GM19099 (cell line): Measurements from ENCODE around the gene KMT2C.

Source experiments
- POLR2A ChIP-seq: IDR thresholded peaks from 3 replicates; pipeline ENCODE4 v1.6.1; 2011; ENCODE audit warnings: low read depth; ENCODE audit not compliant: insufficient read length; ENCODE audit errors: extremely low read depth

Gene KMT2C

GRCh38 chr7:152106990-152107389, 328.8 kb downstream of the KMT2C start:
- TF ChIP-seq POLR2A: no peak

- TF ChIP-seq POLR2A: no peak
Measured at GRCh38 chr7:152105205-152105604, 330.6 kb downstream of the KMT2C start.

- no peak for TF ChIP-seq POLR2A
Measured at GRCh38 chr7:152103691-152104090, 332.1 kb downstream of the KMT2C start.

DNA sequence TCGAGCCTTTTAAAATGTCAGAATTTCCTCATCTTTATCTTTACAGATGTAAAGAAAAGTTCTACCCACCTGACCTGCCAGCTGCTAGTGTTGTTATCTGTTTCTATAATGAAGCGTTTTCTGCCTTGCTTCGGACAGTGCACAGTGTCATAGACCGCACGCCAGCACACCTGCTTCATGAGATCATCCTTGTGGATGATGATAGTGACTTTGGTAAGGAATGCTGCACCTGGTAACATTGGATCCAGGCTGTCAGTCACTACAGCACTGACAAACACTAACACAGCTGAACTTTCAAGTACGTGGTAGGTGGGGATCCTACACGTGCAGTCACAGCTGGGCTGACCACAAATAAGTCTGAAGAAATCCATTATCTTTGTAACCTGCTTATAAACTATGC, 332.7 kb downstream of the KMT2C start:
- TF ChIP-seq POLR2A: no peak

- no peak for TF ChIP-seq POLR2A
Measured at GRCh38 chr7:152097330-152097729, 338.5 kb downstream of the KMT2C start.

GRCh38 chr7:152095771-152096170, 340.0 kb downstream of the KMT2C start:
- no peak for TF ChIP-seq POLR2A

DNA sequence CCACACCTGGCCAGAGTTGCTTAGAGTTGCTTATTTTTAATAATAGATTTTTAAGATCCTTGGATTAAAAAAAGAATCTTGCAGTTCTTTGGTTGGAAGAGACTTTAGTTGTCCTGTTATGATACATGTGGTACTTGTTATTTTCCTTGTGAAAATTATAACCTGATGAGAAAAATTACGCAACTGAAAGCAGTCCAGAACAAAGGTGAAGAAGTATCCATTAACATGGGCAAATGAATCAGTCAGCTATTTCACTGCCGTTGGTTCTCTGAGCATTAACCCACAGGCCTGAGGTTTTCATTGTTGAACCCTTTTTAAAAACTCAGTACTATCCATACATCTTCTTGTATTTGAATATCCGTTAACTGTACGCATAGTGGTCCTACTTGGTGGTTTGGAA, 342.1 kb downstream of the KMT2C start:
- TF ChIP-seq POLR2A: no peak

- no peak for TF ChIP-seq POLR2A
Measured at GRCh38 chr7:152090747-152091146, 345.1 kb downstream of the KMT2C start.

- TF ChIP-seq POLR2A: no peak
Measured at GRCh38 chr7:152089183-152089582, 346.6 kb downstream of the KMT2C start.

DNA sequence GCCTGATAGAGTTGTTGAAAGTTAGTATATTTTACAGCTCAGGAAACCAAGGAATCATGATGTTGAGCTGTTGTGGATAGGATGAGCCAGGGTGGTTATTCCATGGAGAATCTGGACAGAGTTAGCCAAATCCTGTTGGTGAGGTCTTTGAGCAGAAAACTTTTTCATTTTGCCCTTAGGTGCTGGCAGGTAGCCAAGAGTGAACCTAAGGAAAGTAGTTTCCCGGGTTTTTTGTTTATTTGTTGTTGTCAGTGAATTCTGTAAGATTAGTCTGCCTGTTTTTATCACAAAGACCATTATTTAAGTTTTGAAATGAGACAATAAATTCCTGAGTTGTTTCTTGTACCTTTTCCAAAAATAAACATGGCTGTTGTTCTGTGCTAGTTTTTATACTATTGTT, 349.3 kb downstream of the KMT2C start:
- no peak for TF ChIP-seq POLR2A

- no peak for TF ChIP-seq POLR2A
Measured at GRCh38 chr7:152085131-152085530, 350.7 kb downstream of the KMT2C start.
